Gastroesophageal sphincter (tissue), 4 donors: ENCODE measurements around the gene ZNF454. TPM values are rescaled to one million over a fixed set of nuclear protein-coding genes. Genes with fewer than 3 reads are reported as not detected.
A peak's percentile ranks its signal among the peaks of the same experiment; 100 is the strongest.

ENCODE experiments used
- ATAC-seq: fragments of 150-250 bp; one replicate; pipeline ENCODE4 v1.9.1; 2016; ENCODE audit warnings: mild to moderate bottlenecking, moderate library complexity
- H3K27ac ChIP-seq, 4 donors: fragments of 200-600 bp; sonication (generic) in 3 of 4; 1 replicate in 3 of 4; 2 replicates in 1 of 4; pipeline ENCODE4 v1.5.1; 2016 to 2019
- H3K27me3 ChIP-seq: fragments of 200-600 bp; sonication (generic); one replicate; pipeline ENCODE4 v1.5.1; 2019
- H3K36me3 ChIP-seq, 2 donors: fragments of 200-600 bp; sonication (generic); one replicate each; pipeline ENCODE4 v1.5.1; 2019; ENCODE audit warnings: control low read depth in 1 of 2
- H3K4me1 ChIP-seq, 3 donors: fragments of 200-600 bp; sonication (generic); 1 replicate in 2 of 3; 2 replicates in 1 of 3; pipeline ENCODE4 v1.5.1; 2016 to 2019; ENCODE audit warnings: control low read depth in 2 of 3
- H3K4me3 ChIP-seq, 2 donors: fragments of 200-600 bp; sonication (generic); one replicate each; pipeline ENCODE4 v1.5.1; 2019; ENCODE audit warnings: mild to moderate bottlenecking in 1 of 2, moderate library complexity in 1 of 2
- H3K9me3 ChIP-seq, 3 donors: fragments of 200-600 bp; sonication (generic); one replicate each; pipeline ENCODE4 v1.5.1; 2017 to 2019; ENCODE audit warnings: control low read depth in 2 of 3
- EP300 ChIP-seq: sonication (generic); formaldehyde crosslinking; IDR thresholded peaks from one replicate; pipeline ENCODE4 v1.6.1; 2017; ENCODE audit warnings: antibody characterized with exemption, mild to moderate bottlenecking
- POLR2A ChIP-seq, 2 donors: fragments of 450-650 bp; IDR thresholded peaks; one replicate each; pipeline ENCODE4 v1.6.1; 2017; ENCODE audit warnings: antibody characterized with exemption in 2 of 2, mild to moderate bottlenecking in 2 of 2, moderate library complexity in 1 of 2
- POLR2AphosphoS5 ChIP-seq: sonication (generic); formaldehyde crosslinking; IDR thresholded peaks from one replicate; pipeline ENCODE4 v1.6.1; 2017; ENCODE audit warnings: antibody characterized with exemption
- WGBS, 2 donors: methylation state at CpG; one replicate each; pipeline ENCODE4 v1.1.5; 2018; ENCODE audit warnings: low coverage in 1 of 2; 5-methylcytosine and 5-hydroxymethylcytosine counted together
- total RNA-seq, 4 donors: library from RNA; depleted of rRNA; stranded (reverse); fragments of >200 nt; gene quantifications; one replicate each; pipeline ENCODE4 v1.1.0, GENCODE V29; 2016
- TF ChIP-seq, protein P1 (sequence below), 4 experiments: fragments of 200-600 bp in 2 of 4; fragments of 450-650 bp in 2 of 4; sonication (generic) in 1 of 4; IDR thresholded peaks; one replicate each; pipeline ENCODE4 v1.5.1; 2017 to 2019; ENCODE audit warnings: antibody characterized with exemption in 4 of 4, mild to moderate bottlenecking in 2 of 4, moderate library complexity in 2 of 4

ZNF454 gene
- total RNA-seq, 4 donors from 2014 or later, result 1.3 to 5.1 (median 3.1) TPM

DNA sequence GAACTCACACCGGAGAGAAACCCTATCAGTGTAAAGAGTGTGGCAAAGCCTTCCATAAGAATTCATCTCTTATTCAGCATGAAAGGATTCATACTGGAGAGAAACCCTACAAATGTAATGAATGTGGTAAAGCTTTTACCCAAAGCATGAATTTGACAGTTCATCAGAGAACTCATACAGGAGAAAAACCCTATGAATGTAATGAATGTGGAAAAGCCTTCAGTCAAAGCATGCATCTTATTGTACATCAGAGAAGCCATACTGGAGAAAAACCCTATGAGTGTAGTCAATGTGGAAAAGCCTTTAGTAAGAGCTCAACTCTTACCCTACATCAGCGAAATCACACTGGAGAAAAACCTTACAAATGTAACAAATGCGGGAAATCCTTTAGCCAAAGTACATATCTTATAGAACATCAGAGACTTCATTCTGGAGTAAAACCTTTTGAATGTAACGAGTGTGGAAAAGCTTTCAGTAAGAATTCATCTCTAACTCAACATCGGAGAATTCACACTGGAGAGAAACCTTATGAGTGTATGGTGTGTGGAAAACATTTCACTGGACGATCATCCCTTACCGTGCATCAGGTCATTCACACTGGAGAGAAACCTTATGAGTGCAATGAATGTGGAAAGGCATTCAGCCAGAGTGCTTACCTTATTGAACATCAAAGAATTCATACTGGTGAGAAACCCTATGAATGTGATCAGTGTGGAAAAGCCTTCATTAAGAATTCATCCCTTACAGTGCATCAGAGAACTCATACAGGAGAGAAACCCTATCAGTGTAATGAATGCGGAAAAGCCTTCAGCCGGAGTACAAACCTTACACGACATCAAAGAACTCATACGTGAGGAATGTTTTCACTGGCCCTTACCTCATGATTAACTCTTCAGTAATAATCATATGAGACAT, 8.9 kb upstream of the ZNF454 start:
- WGBS, 2 donors, result 86 to 93% methylated on average over 10 to 11 of the region's 11 CpGs
- Histone ChIP-seq H3K9me3 (peaks cover 9 to 100% (median 13%) of the 10 kb centered on the region in 3 donors), H3K36me3 (peaks cover 7 to 95% of the 10 kb centered on the region in 2 donors), H3K4me3 (no peak overlapping the region), H3K27me3 (no peaks in the 10 kb centered on the region), H3K4me1 (no peaks in the 10 kb centered on the region), H3K27ac (no peak overlapping the region)
- ATAC-seq, result no peak
- no peak for TF ChIP-seq POLR2A (IDR thresholded peaks at IDR 0.05)
- no peak for TF ChIP-seq POLR2AphosphoS5
- no peak for TF ChIP-seq EP300
- TF ChIP-seq, protein P1, sequence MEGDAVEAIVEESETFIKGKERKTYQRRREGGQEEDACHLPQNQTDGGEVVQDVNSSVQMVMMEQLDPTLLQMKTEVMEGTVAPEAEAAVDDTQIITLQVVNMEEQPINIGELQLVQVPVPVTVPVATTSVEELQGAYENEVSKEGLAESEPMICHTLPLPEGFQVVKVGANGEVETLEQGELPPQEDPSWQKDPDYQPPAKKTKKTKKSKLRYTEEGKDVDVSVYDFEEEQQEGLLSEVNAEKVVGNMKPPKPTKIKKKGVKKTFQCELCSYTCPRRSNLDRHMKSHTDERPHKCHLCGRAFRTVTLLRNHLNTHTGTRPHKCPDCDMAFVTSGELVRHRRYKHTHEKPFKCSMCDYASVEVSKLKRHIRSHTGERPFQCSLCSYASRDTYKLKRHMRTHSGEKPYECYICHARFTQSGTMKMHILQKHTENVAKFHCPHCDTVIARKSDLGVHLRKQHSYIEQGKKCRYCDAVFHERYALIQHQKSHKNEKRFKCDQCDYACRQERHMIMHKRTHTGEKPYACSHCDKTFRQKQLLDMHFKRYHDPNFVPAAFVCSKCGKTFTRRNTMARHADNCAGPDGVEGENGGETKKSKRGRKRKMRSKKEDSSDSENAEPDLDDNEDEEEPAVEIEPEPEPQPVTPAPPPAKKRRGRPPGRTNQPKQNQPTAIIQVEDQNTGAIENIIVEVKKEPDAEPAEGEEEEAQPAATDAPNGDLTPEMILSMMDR (IDR thresholded peaks at IDR 0.05), result no peak

GRCh38 chr5:178941361-178941760, 363 bp downstream of the ZNF454 start:
- no peak for ATAC-seq
- Histone ChIP-seq H3K9me3 (peaks cover 0 to 48% (median 2%) of the 10 kb centered on the region in 3 donors), H3K27ac (peak overlapping the region in 3 of 4 donors; percentile 85 to 95 (median 86)), H3K36me3 (peaks cover 0 to 55% of the 10 kb centered on the region in 2 donors), H3K4me1 (peaks cover 0 to 23% (median 4%) of the 10 kb centered on the region in 3 donors), H3K4me3 (peak overlapping the region; percentile 35 to 61), H3K27me3 (no peaks in the 10 kb centered on the region)
- WGBS, 2 donors, result 3% methylated on average over 8 of the region's 23 CpGs; no CpG with 5 or more reads in 1 of the 2 donors
- TF ChIP-seq, protein P1 (IDR thresholded peaks at IDR 0.05), result no peak
- no peak for TF ChIP-seq POLR2AphosphoS5
- TF ChIP-seq EP300, result no peak
- TF ChIP-seq POLR2A (IDR thresholded peaks at IDR 0.05), result no peak

- no peaks in the 10 kb centered on the region for H3K4me1 ChIP-seq
- H3K27ac ChIP-seq, result no peak overlapping the region
- TF ChIP-seq, protein P1 (IDR thresholded peaks at IDR 0.05), result no peak
- TF ChIP-seq EP300, result no peak
- TF ChIP-seq POLR2AphosphoS5, result no peak
- TF ChIP-seq POLR2A (IDR thresholded peaks at IDR 0.05), result no peak
- H3K9me3 ChIP-seq, result peaks cover 9 to 100% (median 10%) of the 10 kb centered on the region in 3 donors
- H3K36me3 ChIP-seq, result peaks cover 0 to 72% of the 10 kb centered on the region in 2 donors
- no peak for ATAC-seq
- 96 to 98% methylated on average over 3 to 5 of the region's 5 CpGs for WGBS, 2 donors
- H3K27me3 ChIP-seq, result no peaks in the 10 kb centered on the region
- H3K4me3 ChIP-seq, result no peak overlapping the region
Measured at GRCh38 chr5:178965465-178966055, 24.6 kb downstream of the ZNF454 start.

DNA sequence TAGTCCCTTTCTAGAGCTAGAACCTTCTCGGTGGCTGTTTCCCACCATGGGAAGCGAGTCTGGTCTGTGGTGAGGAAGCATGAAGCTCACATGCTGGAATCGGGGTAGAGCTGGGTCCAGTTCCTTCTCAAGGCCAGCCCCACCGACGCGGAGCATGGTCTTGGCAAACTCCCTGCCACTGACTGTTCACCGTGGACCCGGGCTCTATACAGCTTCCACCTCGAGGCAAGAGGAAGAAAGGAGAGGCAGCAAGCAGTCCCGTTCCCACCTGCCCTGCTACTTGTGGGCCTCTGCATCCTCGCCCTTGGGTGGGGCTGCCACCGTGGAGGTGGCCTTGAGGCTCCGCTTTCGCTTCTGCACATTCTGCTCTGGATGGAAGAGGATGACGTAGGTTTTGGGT, 40.4 kb downstream of the ZNF454 start:
- no peaks in the 10 kb centered on the region for H3K4me1 ChIP-seq
- no peak overlapping the region for H3K4me3 ChIP-seq
- ATAC-seq, result no peak
- no peak overlapping the region for H3K27ac ChIP-seq
- peaks cover 0 to 100% (median 2%) of the 10 kb centered on the region in 3 donors for H3K9me3 ChIP-seq
- H3K27me3 ChIP-seq, result no peaks in the 10 kb centered on the region
- 100% methylated on average over 9 of the region's 15 CpGs; no CpG with 5 or more reads in 1 of the 2 donors for WGBS, 2 donors
- TF ChIP-seq, protein P1 (IDR thresholded peaks at IDR 0.05), result no peak
- TF ChIP-seq POLR2A (IDR thresholded peaks at IDR 0.05) (no peak), POLR2AphosphoS5 (no peak), EP300 (no peak)
- peaks cover 0 to 26% of the 10 kb centered on the region in 2 donors for H3K36me3 ChIP-seq
